GM19468 (cell line): ENCODE measurements around the gene PPP1R9B.

Experiments
- ATAC-seq: cut with Tn5 transposase; IDR thresholded peaks from one replicate; pipeline ENCODE4 v1.9.1; 2021; ENCODE audit warnings: mild to moderate bottlenecking, moderate library complexity, moderate number of reproducible peaks; ENCODE audit not compliant: unreplicated experiment; ENCODE audit errors: extremely low read depth

The PPP1R9B gene

DNA sequence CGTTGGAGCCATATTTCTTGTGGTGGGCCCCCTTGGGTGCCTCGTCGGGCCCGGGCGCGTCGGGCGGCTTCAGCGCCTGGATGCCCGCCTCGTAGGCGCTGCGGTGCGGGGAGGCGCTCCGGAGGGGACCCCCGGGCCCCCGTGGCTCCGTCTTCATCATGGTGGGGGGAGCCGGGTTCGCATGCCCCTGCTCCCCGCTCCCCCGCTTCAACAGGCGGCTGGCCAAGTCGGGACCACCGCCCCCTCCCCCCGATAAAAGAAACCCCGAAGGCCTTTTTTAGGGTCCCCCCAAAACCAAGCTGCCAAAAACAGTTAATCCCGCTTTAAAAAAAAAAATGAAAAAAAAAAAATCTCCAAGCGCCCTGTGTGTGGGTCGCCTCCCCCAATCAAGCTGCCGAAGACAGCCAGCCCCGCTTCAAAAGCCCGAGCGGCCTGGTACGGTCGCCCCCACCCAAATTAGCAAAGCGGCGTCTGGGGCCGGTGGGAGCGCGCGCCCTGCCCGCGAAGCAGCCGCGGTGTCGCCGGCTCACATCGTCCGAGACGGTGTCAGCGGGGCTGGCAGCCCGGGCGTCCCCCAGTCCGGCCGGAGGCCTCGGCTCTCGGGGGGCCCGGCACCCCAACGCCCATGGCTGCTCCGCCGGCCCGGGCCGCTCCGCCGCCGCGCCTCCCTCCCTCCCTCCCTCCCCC, at the start of gene PPP1R9B:
Gene PPP1R9B, minus strand, starts transcription at position 324 of the 687 bp plus-strand sequence. Its CDS starts 164 bp downstream, at position 160.
- no peak for ATAC-seq

DNA sequence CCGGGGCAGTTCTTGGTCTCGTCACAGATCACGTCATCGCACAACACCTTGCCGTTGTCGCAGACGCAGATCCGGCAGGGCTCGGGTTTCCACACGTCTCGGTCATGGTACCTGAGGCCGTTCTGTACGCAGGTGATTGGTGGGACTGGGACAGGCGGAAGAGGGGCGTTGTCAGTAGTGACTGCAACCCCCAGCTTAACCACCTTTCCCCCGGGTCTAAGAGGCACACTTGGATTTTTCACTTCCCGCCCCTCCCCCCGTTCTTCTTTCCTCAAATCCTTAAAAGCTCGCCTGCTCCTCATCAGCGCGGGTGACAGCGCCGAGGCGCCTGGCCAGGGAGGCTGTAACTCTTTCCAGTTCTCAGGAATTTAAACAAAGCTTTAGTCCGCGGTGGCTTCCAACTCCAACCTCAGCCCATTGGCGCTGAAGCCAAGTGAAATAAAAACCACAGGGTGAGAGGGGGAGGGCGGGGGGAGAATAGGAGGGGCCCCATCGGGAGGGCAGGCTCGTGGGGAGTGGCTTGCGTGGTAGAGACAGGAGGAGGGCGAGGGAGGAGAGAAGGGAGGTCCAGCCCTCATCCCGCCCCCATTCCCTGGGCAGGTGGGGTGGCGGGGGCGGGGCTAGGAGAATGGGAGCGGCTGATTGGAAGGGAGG, 49.5 kb upstream of the PPP1R9B start:
- ATAC-seq = no peak

DNA sequence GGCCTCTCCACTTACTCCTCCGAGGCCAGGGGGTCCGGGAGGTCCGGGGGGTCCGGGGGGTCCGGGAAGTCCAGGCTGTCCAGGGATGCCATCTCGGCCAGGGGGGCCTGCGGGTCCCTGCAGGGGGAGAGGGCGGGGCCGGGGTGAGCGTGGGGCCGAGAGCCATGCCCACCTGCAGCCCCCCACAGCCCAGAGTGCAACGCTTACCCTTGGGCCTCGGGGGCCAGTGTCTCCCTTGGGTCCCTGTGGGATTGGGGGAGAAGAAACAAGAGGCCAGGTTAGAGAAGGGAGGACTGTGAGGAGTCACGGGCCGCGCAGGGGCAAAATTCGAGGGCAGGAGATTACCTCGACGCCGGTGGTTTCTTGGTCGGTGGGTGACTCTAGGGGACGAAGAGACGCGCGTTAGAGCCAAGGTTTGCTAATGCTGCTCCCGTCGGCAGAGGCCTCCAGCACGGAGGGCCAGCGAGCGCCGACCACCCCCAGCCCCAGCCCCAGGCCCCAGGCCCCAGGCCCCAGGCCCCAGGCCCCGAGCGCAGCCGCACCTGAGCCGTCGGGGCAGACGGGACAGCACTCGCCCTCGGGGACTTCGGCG, 48.8 kb upstream of the PPP1R9B start:
- no peak for ATAC-seq

GRCh38 chr17:50198026-50198669, 47.7 kb upstream of the PPP1R9B start:
- ATAC-seq = no peak

GRCh38 chr17:50196826-50197225, 46.3 kb upstream of the PPP1R9B start:
- no peak for ATAC-seq

- no peak for ATAC-seq
Measured at GRCh38 chr17:50196036-50196435, 45.6 kb upstream of the PPP1R9B start.

DNA sequence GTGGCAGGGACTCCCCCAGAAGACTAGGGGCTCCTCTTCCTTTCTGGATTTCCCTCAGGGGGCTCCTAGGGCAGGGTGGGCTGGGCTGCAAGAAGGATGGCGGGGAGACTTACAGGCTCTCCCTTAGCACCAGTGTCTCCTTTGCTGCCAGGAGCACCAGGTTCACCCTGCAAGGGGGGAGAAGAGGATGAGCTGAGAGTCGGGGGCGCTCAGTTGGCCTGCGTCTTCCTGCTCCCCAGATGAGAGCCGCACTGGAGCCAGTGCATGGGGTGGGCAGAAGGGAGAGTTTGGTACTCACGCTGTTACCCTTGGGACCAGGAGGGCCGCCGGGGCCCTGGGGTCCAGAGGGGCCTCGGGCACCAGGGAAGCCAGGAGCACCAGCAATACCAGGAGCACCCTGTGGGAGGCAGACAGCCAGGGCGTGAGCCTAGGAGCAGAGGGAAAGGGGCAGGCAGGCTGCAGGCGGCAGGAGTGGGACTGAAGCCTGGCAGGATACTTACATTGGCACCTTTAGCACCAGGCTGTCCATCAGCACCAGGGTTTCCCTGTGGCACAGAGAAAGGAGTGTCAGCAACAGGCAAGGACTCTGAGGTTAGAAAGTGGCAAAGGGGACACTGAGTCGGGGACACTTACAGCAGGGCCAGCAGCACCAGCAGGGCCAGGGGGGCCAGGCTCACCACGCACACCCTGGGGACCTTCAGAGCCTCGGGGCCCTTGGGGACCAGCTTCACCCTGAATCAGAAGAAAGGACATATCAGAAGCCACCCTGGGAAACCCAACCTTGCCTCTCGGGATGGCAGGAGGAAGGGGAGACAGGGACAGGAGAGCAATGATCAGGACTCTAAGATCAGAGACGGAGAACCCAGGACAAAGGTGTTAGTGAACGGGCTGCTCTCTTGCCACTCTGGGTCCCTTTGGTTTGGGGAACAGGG, 44.7 kb upstream of the PPP1R9B start:
- ATAC-seq = no peak

DNA sequence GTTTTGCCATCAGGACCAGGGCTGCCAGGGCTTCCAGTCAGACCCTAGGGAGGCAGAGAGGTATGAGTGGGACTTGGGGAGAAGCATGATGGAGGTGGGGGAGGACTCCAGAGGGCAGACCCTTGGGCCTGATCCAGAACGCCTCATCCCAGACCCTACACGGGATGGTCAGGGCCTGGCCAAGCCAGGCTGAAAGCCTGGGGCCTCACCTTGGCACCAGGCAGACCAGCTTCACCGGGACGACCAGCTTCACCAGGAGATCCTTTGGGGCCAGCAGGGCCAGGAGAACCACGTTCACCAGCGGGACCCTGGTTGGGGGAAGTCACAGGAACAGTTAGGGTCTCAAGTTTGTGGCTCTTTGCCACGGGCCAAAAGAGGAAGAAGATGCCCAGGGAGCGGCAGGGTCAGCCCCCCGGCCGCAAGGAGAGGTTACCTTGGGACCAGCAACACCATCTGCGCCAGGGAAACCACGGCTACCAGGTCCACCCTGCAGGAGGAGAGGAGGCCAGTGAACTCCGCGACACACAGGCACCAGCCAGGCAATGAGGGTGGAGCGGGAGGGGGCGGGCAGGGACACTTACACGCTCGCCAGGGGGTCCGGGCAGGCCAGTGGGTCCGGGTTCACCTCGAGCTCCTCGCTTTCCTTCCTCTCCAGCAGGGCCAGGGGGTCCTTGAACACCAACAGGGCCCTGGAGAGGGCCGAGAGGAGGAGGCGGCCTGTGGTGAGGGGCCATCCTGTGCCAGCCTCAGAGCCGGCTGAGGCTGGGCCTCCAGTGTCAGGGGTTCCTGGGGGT, 43.9 kb upstream of the PPP1R9B start:
- no peak for ATAC-seq

DNA sequence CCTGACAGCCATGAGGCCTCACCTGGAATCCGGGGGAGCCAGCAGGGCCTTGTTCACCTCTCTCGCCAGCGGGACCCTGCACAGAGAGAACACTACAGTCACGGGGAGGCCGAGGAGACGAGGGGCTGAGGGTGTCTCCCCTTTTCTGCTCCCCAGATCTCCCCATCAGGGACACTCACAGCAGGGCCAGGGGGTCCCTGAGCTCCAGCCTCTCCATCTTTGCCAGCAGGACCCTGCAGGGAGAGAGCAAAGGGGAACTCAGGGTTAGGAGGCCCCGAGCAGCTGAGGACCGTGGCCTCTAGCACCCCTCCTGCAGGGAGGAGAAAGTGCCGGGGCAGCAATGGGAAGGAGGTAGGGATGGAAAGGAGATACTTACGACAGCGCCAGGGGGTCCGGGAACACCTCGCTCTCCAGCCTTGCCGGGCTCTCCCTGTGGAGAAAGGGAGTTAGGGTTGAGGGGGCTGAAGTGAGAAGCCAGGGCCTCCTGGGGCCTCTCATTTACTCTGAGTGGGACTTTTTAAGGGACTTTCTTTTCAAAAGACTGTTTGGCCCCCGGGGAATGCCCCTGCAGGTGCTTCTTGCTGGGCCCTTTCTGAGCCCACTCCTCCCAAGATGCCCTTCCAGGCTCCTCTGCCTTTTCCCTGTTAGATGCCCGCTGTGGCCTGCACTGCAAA, 42.3 kb upstream of the PPP1R9B start:
- no peak for ATAC-seq

- no peak for ATAC-seq
Measured at GRCh38 chr17:50192144-50192617, 41.7 kb upstream of the PPP1R9B start.

DNA sequence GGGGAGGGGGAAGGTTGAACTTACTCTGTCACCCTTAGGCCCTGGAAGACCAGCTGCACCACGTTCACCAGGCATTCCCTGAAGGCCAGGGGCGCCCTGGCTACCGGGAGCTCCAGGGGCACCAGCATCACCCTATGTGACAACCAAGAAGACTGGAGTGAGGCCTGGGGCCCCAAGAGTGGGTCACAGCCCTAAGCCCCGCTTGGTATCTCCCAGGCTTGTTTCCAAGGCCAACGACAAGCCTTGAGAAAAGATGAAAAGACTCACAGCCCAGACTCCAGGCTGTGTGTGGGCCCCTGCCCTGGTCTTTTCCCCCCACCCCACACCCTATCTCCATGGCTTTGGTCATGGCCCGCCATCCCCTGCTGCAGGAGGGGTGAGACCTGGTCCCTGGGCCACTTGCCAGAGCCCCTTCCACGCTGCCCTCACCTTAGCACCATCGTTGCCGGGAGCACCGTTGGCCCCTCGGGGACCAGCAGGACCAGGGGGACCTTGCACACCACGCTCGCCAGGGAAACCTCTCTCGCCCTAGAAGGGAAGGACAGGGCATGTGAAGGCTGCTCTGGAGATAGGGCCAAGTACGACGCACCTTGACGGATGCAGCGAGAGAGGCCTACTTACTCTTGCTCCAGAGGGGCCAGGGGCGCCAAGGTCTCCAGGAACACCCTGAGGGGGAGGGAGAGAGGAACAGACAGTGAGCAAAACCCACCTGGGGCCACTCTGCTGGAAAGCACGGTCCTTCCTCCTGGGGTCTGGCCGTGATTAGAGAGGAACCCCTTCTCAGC, 41.1 kb upstream of the PPP1R9B start:
- no peak for ATAC-seq

DNA sequence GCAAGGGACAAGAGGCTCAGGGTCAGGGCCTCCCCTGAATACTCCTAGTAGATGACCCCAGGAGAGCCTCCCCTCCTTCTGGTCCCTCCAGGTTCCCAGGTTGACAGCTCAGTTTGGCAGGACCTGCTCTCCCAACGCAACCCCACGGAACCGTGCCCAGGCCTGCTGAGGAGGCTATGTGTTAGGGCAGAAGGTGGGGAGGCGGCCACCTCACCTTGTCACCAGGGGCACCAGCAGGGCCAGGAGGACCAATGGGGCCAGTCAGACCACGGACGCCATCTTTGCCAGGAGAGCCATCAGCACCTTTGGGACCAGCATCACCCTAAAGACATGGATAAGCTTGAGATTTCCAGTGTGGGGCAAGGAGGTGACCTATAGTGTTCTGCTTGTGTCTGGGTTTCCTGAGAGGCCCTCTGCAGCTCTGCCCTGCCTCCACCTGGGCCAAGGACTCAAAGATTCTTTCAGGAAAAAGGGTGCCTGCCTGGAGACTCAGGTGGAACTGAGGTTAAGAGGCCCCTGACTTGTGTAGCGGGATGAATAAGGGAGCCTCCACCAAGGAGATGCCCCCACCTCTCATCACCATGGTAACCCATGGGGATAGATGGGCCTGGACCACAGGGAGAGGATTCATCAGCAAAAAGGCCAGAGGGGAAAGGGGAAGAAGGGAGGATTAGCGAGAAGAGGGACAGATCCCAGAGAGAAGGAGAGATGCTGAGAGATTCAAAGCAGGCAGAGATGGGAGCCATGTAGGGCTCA, 40.3 kb upstream of the PPP1R9B start:
- no peak for ATAC-seq

DNA sequence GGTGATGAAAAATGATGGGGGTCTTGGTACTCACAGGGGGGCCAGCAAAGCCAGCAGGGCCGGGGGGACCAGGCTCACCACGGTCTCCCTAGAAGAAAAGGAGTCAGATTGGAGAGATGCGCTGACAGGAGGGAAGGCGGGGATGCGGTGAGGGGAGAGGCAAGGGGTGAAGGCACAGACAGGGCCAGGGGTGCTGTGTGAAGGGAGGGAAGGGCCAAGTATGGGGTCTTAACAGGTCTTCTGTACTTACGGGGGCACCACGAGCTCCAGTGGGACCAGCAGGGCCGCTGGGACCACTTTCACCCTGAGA, 39.8 kb upstream of the PPP1R9B start:
- ATAC-seq = no peak

DNA sequence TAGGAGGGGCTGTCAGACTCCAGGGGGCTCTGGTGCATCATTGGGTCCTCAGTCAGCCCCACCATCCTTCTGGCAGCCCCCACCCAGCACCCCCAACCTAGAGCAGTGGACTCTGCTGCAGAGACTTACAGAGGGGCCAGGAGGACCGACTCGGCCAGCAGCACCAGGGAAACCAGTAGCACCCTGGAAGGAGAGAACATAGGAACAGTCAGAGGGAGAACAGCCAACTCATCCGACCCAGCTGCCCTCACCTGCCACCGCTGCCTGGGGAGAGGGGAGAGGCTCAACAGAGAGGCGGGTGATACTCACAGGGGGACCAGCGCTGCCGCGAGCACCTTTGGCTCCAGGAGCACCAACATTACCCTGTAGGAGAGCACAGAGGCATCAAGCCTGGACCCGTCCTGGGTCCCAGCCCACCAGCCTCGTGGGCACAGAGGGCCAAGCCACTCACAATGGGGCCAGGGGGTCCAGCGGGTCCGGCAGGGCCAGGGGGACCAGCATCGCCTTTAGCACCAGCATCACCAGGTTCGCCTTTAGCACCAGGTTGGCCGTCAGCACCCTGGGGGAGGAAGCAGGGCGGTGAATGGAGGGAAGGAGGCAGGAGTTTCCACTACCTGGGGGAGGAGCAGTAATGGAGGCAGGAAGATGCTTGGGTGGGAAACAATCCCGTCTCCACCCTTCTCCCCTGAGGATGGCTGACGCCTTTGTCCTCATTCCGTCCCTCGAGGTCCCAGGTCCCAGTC, 39.2 kb upstream of the PPP1R9B start:
- ATAC-seq = no peak

DNA sequence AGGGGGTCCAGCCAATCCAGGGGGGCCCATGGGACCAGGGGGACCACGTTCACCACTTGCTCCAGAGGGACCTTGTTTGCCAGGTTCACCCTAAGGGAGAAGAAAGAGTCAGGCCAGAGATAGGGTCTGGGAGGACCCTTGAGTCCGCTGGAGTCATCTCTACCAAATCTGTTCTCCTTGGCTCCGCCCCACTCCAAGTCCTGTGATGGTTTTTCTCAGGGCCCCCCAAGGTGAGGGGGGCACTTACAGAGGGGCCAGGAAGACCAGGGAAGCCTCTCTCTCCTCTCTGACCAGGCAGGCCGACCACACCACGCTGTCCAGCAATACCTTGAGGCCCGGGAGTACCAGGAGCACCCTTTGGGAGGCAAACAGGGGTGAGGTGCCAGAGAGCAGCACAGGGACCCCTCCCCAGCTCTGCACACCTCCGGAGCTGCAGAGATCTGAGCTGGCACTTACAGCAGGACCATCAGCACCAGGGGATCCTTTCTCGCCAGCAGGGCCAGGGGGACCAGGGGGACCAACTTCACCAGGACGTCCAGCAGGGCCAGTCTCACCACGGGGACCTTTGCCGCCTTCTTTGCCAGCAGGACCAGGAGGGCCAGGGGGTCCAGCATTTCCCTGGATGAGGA, 38.6 kb upstream of the PPP1R9B start:
- no peak for ATAC-seq

DNA sequence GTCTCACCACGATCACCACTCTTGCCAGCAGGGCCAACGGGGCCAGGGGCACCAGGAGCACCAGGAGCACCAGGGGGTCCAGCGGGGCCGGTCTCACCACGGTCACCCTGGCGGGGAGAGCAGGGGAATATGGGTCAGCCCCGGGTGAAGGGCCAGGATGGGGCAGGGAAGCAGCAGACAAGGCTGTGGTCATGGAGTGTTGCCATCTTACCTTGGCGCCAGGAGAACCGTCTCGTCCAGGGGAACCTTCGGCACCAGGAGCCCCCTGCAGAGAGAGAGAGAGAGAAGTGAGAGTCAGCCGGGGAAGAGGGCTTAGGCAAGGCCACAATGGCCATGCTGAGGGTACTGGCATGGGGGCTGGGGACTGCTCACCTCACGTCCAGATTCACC, 38.0 kb upstream of the PPP1R9B start:
- no peak for ATAC-seq
